ENCODE data around the gene IGFL1.
"Not testable (repeated sequence)": the region's sequence is repeated elsewhere in the genome, so short reads cannot be mapped to it uniquely, and the experiment has no call there.

The IGFL1 gene

GRCh38 chr19:46229442-46229841, at the start of gene IGFL1:
Gene IGFL1, plus strand, starts transcription at chr19:46229742. Its CDS starts 33 bp downstream, at chr19:46229775.
- no peak for DNase-seq

GRCh38 chr19:46180701-46181387, 48.7 kb upstream of the IGFL1 start:
- no peak for DNase-seq

- no peak for DNase-seq
Observed at GRCh38 chr19:46181388-46181779, 48.2 kb upstream of the IGFL1 start.

GRCh38 chr19:46182476-46182875, 47.1 kb upstream of the IGFL1 start:
- DNase-seq: no peak

GRCh38 chr19:46184775-46185710, 44.5 kb upstream of the IGFL1 start:
- not testable (repeated sequence) for DNase-seq

GRCh38 chr19:46186101-46186716, 43.3 kb upstream of the IGFL1 start:
- no peak for DNase-seq

- DNase-seq: no peak
Observed at GRCh38 chr19:46186717-46187101, 42.8 kb upstream of the IGFL1 start.

GRCh38 chr19:46189971-46190888, 39.3 kb upstream of the IGFL1 start:
- no peak for DNase-seq

- DNase-seq: no peak
Observed at GRCh38 chr19:46191356-46191755, 38.2 kb upstream of the IGFL1 start.

- no peak for DNase-seq
Observed at GRCh38 chr19:46191972-46192371, 37.6 kb upstream of the IGFL1 start.

GRCh38 chr19:46192626-46192991, 36.9 kb upstream of the IGFL1 start:
- not testable (repeated sequence) for DNase-seq

- DNase-seq: no peak
Observed at GRCh38 chr19:46192992-46193650, 36.4 kb upstream of the IGFL1 start.

- DNase-seq: no peak
Observed at GRCh38 chr19:46193678-46194077, 35.9 kb upstream of the IGFL1 start.

- no peak for DNase-seq
Observed at GRCh38 chr19:46195104-46195503, 34.4 kb upstream of the IGFL1 start.

GRCh38 chr19:46195919-46196318, 33.6 kb upstream of the IGFL1 start:
- DNase-seq: not testable (repeated sequence)

- no peak for DNase-seq
Observed at GRCh38 chr19:46196410-46197124, 33.0 kb upstream of the IGFL1 start.

GRCh38 chr19:46197314-46198070, 32.0 kb upstream of the IGFL1 start:
- DNase-seq: no peak

- no peak for DNase-seq
Observed at GRCh38 chr19:46198756-46199155, 30.8 kb upstream of the IGFL1 start.

- no peak for DNase-seq
Observed at GRCh38 chr19:46201454-46202310, 27.9 kb upstream of the IGFL1 start.

GRCh38 chr19:46202426-46202825, 27.1 kb upstream of the IGFL1 start:
- no peak for DNase-seq
